SK-N-SH (cell line): ENCODE measurements around the gene ABCG4. TPM values are rescaled to one million over a fixed set of nuclear protein-coding genes. Genes with fewer than 3 reads are reported as not detected.

Source experiments
- CTCF ChIA-PET: fragments of 300-600, 350-600 bp; formaldehyde crosslinking; extraction: SDS; loops from one replicate; lab custom pipeline; 2021; lab: Yijun Ruan, JAX
- POLR2A ChIA-PET: fragments of 350-600 bp; sonication (Branson Sonifier 250); formaldehyde crosslinking; extraction: SDS; loops from one replicate; lab custom pipeline; 2020; ENCODE audit warnings: antibody characterized with exemption, inconsistent platforms; lab: Yijun Ruan, JAX
- DNase-seq: peaks from one replicate; pipeline ENCODE4 v3.0.0; 2012
- H2AFZ ChIP-seq: fragments of 200-600 bp; sonication (generic); 2 replicates; pipeline ENCODE4 v1.8.1; 2016; ENCODE audit warnings: antibody characterized with exemption, mild to moderate bottlenecking, low read depth
- H3F3A ChIP-seq: fragments of 200-600 bp; sonication (generic); replicated peaks from 2 replicates; pipeline ENCODE3; 2016; ENCODE audit warnings: antibody characterized with exemption, mild to moderate bottlenecking; ENCODE audit not compliant: insufficient read depth
- H3K27ac ChIP-seq, 2 experiments: fragments of 200-500 bp in 1 of 2; fragments of 200-600 bp in 1 of 2; sonication (Bioruptor generic) in 1 of 2; sonication (generic), shearing (Covaris generic) in 1 of 2; 2 replicates each; pipeline versions ENCODE4 v1.5.1 to v1.6.1; 2014 to 2016; ENCODE audit warnings: low read depth in 2 of 2, inconsistent platforms in 1 of 2, low read length in 1 of 2, mild to moderate bottlenecking in 1 of 2, mixed read lengths in 1 of 2
- H3K27me3 ChIP-seq: fragments of 200-600 bp; sonication (generic), shearing (Covaris generic); 2 replicates; pipeline ENCODE4 v1.6.1; 2016; ENCODE audit warnings: mixed run types; ENCODE audit not compliant: insufficient read depth
- H3K36me3 ChIP-seq, 2 experiments: fragments of 200-500 bp in 1 of 2; fragments of 200-600 bp in 1 of 2; sonication (Bioruptor generic) in 1 of 2; sonication (generic) in 1 of 2; replicated peaks in 1 of 2; 2 replicates each; pipeline versions ENCODE3 to v1.5.1; 2014 to 2016; ENCODE audit warnings: low read length in 1 of 2, mild to moderate bottlenecking in 1 of 2; ENCODE audit not compliant: insufficient read depth in 2 of 2, control insufficient read depth in 1 of 2
- H3K4me1 ChIP-seq, 2 experiments: fragments of 200-500 bp in 1 of 2; fragments of 200-600 bp in 1 of 2; sonication (Bioruptor generic) in 1 of 2; sonication (generic), shearing (Covaris generic) in 1 of 2; 2 replicates each; pipeline versions ENCODE4 v1.5.1 to v1.6.1; 2014 to 2016; ENCODE audit warnings: low read depth in 1 of 2, low read length in 1 of 2, mixed run types in 1 of 2; ENCODE audit not compliant: insufficient read depth in 2 of 2, control insufficient read depth in 1 of 2
- H3K4me2 ChIP-seq: fragments of 200-600 bp; sonication (generic), shearing (Covaris generic); 2 replicates; pipeline ENCODE4 v1.6.1; 2017; ENCODE audit warnings: mixed run types
- H3K4me3 ChIP-seq, 2 experiments: fragments of 200-500 bp in 1 of 2; fragments of 200-600 bp in 1 of 2; sonication (Bioruptor generic) in 1 of 2; sonication (generic), shearing (Covaris generic) in 1 of 2; 2 replicates each; pipeline versions ENCODE4 v1.5.1 to v1.8.1; 2014 to 2016; ENCODE audit warnings: low read depth in 2 of 2, inconsistent platforms in 1 of 2, low read length in 1 of 2, mild to moderate bottlenecking in 1 of 2, mixed read lengths in 1 of 2, moderate library complexity in 1 of 2
- H3K79me2 ChIP-seq: fragments of 200-600 bp; sonication (generic); 2 replicates; pipeline ENCODE4 v1.8.1; 2017; ENCODE audit warnings: mild to moderate bottlenecking; ENCODE audit not compliant: insufficient read depth
- H3K9ac ChIP-seq: fragments of 200-600 bp; sonication (generic); 2 replicates; pipeline ENCODE4 v1.6.1; 2017; ENCODE audit warnings: mixed run types
- H3K9me2 ChIP-seq: fragments of 200-600 bp; sonication (generic); 2 replicates; pipeline ENCODE4 v1.6.1; 2017; ENCODE audit warnings: mixed run types
- H3K9me3 ChIP-seq: fragments of 200-600 bp; sonication (generic); 2 replicates; pipeline ENCODE4 v1.6.1; 2017; ENCODE audit warnings: mixed run types, mild to moderate bottlenecking, moderate library complexity
- H4K20me1 ChIP-seq: fragments of 200-600 bp; sonication (generic); 2 replicates; pipeline ENCODE4 v1.6.1; 2017; ENCODE audit warnings: mild to moderate bottlenecking, mixed run types; ENCODE audit not compliant: insufficient read depth
- ELF1 ChIP-seq: IDR thresholded peaks from 2 replicates; pipeline ENCODE4 v1.4.0; 2012
- EP300 ChIP-seq, 2 experiments: IDR thresholded peaks; 2 replicates each; pipeline versions ENCODE4 v1.4.0 to v1.6.1; 2012; ENCODE audit warnings: borderline replicate concordance in 1 of 2, low read depth in 1 of 2, low read length in 1 of 2
- EZH2phosphoT487 ChIP-seq: fragments of 200-600 bp; sonication (generic); IDR thresholded peaks from 2 replicates; pipeline ENCODE4 v1.6.1; 2017; ENCODE audit warnings: low read depth, mixed run types, mild to moderate bottlenecking, antibody characterized with exemption, moderate library complexity, borderline replicate concordance
- FOSL2 ChIP-seq: IDR thresholded peaks from 2 replicates; pipeline ENCODE4 v1.4.0; 2012; ENCODE audit warnings: low read depth, mild to moderate bottlenecking, moderate library complexity, borderline replicate concordance
- FOXJ3 ChIP-seq: sonication (generic); formaldehyde crosslinking; IDR thresholded peaks from 2 replicates; pipeline ENCODE4 v1.5.1; 2020; ENCODE audit warnings: mild to moderate bottlenecking, missing genetic modification reagents
- GABPA ChIP-seq: IDR thresholded peaks from 2 replicates; pipeline ENCODE4 v1.4.0; 2012; ENCODE audit warnings: low read depth, mild to moderate bottlenecking
- MEF2A ChIP-seq: IDR thresholded peaks from 2 replicates; pipeline ENCODE4 v1.4.0; 2012; ENCODE audit warnings: low read depth, borderline replicate concordance
- MXI1 ChIP-seq: IDR thresholded peaks from 2 replicates; pipeline ENCODE4 v1.6.1; 2012; ENCODE audit warnings: mild to moderate bottlenecking, low read depth, low read length, improper control_type of control experiment
- RCOR1 ChIP-seq: fragments of 150-350 bp; IDR thresholded peaks from 2 replicates; pipeline ENCODE4 v1.6.1; 2017; ENCODE audit warnings: antibody characterized with exemption, low read length
- RFX5 ChIP-seq: IDR thresholded peaks from 2 replicates; pipeline ENCODE4 v1.6.1; 2012; ENCODE audit warnings: mild to moderate bottlenecking, improper control_type of control experiment, low read length
- RXRA ChIP-seq: IDR thresholded peaks from 2 replicates; pipeline ENCODE4 v1.4.0; 2012; ENCODE audit warnings: low read depth, mild to moderate bottlenecking, borderline replicate concordance
- SIN3A ChIP-seq: IDR thresholded peaks from 2 replicates; pipeline ENCODE4 v1.6.1; 2012; ENCODE audit warnings: low read depth, mild to moderate bottlenecking, low read length, moderate library complexity, borderline replicate concordance
- SMC3 ChIP-seq: IDR thresholded peaks from 2 replicates; pipeline ENCODE4 v1.6.1; 2012; ENCODE audit warnings: low read depth, low read length, improper control_type of control experiment
- YY1 ChIP-seq: IDR thresholded peaks from 2 replicates; pipeline ENCODE4 v1.4.0; 2012; ENCODE audit warnings: low read depth, mild to moderate bottlenecking
- WGBS: methylation state at CpG from one replicate; pipeline ENCODE4 v1.1.6; 2017; ENCODE audit warnings: low lambda C conversion rate; 5-methylcytosine and 5-hydroxymethylcytosine counted together
- polyA plus RNA-seq, 3 experiments: library from polyadenylated mRNA; depleted of rRNA; stranded (reverse); fragments of >200 nt; gene quantifications; 2 replicates each; pipeline ENCODE4 v1.2.3, GENCODE V29; 2012
- TF ChIP-seq, protein P1 (sequence below): IDR thresholded peaks from 2 replicates; pipeline ENCODE4; 2012
- TF ChIP-seq, protein P2 (sequence below): IDR thresholded peaks from 2 replicates; pipeline ENCODE4 v1.4.0; 2012; ENCODE audit warnings: low read depth, borderline replicate concordance
- TF ChIP-seq, protein P3 (sequence below): fragments of 200-600 bp; sonication (generic); IDR thresholded peaks from 2 replicates; pipeline ENCODE4 v1.6.1; 2017; ENCODE audit warnings: antibody characterized with exemption, mild to moderate bottlenecking, moderate library complexity
- TF ChIP-seq, protein P4 (sequence below): IDR thresholded peaks from 2 replicates; pipeline ENCODE4 v1.4.0; 2012; ENCODE audit warnings: low read depth

Gene ABCG4
- polyA plus RNA-seq, 1 of the 3 experiments (the other 2 are of a cell fraction): 0.72 TPM

DNA sequence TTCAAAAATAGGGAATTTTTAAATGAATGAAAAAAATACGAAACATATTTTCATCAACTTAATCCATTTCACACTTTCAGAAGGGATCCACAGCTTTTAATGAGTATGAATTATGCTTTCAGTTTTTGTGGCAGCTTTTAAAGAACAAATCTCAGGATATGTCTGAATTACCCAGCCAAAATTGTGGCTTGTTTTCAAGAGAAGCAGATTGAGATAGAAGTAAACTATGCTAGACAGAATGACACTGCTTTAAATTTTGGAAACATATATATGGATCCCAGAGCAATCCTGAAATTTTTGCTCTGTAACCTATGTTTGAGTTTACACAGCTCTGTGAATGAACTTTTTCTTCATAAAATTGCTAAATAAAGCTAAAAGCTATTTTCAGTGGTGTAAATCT, 29.9 kb upstream of the ABCG4 start:
- TF ChIP-seq RCOR1 (no peak), MEF2A (no peak), RXRA (no peak), MXI1 (no peak), SIN3A (no peak), FOXJ3 (no peak), SMC3 (no peak), GABPA (no peak), EP300 (IDR thresholded peaks at IDR 0.05; ENCODE audit: borderline replicate concordance in 1 of 2, low read depth in 1 of 2, low read length in 1 of 2) (no peak), EZH2phosphoT487 (no peak), YY1 (no peak), FOSL2 (no peak), RFX5 (no peak), ELF1 (no peak)
- TF ChIP-seq, protein P1, sequence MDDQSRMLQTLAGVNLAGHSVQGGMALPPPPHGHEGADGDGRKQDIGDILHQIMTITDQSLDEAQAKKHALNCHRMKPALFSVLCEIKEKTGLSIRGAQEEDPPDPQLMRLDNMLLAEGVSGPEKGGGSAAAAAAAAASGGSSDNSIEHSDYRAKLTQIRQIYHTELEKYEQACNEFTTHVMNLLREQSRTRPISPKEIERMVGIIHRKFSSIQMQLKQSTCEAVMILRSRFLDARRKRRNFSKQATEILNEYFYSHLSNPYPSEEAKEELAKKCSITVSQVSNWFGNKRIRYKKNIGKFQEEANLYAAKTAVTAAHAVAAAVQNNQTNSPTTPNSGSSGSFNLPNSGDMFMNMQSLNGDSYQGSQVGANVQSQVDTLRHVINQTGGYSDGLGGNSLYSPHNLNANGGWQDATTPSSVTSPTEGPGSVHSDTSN: no peak
- TF ChIP-seq, protein P2, sequence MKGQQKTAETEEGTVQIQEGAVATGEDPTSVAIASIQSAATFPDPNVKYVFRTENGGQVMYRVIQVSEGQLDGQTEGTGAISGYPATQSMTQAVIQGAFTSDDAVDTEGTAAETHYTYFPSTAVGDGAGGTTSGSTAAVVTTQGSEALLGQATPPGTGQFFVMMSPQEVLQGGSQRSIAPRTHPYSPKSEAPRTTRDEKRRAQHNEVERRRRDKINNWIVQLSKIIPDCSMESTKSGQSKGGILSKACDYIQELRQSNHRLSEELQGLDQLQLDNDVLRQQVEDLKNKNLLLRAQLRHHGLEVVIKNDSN: no peak
- TF ChIP-seq, protein P3, sequence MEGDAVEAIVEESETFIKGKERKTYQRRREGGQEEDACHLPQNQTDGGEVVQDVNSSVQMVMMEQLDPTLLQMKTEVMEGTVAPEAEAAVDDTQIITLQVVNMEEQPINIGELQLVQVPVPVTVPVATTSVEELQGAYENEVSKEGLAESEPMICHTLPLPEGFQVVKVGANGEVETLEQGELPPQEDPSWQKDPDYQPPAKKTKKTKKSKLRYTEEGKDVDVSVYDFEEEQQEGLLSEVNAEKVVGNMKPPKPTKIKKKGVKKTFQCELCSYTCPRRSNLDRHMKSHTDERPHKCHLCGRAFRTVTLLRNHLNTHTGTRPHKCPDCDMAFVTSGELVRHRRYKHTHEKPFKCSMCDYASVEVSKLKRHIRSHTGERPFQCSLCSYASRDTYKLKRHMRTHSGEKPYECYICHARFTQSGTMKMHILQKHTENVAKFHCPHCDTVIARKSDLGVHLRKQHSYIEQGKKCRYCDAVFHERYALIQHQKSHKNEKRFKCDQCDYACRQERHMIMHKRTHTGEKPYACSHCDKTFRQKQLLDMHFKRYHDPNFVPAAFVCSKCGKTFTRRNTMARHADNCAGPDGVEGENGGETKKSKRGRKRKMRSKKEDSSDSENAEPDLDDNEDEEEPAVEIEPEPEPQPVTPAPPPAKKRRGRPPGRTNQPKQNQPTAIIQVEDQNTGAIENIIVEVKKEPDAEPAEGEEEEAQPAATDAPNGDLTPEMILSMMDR: no peak
- TF ChIP-seq, protein P4, sequence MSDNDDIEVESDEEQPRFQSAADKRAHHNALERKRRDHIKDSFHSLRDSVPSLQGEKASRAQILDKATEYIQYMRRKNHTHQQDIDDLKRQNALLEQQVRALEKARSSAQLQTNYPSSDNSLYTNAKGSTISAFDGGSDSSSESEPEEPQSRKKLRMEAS: no peak
- TF ChIP-seq, all 33 proteins: peak for 0

More for the DNA sequence above, 29.9 kb upstream of the ABCG4 start:
- Histone ChIP-seq H3K4me1 (peaks cover 13 to 17% of the 10 kb centered on the region in 2 experiments; a peak in 3 of 4 replicates), H4K20me1 (no peaks in the 10 kb centered on the region), H3K4me3 (no peak overlapping the region), H3K9me3 (no peaks in the 10 kb centered on the region), H3K9me2 (no peaks in the 10 kb centered on the region), H3K27me3 (no peaks in the 10 kb centered on the region), H3K4me2 (no peak overlapping the region), H3K79me2 (peaks cover 25% of the 10 kb centered on the region), H3K36me3 (peaks cover 0 to 29% of the 10 kb centered on the region in 2 experiments), H2AFZ (no peak overlapping the region), H3K9ac (no peak overlapping the region), H3K27ac (no peak overlapping the region), H3F3A (peaks cover 12% of the 10 kb centered on the region)
- POLR2A ChIA-PET: no interaction called here
- CTCF ChIA-PET: interaction anchor here (0.9 to 1.2 kb wide), 4 partner anchors 12 to 205 kb away, joined by 3 to 4 read pairs (median 3); partner anchors contain the start of genes C2CD2L and DPAGT1
- no peak for DNase-seq
- 95% methylated on average over 1 of the region's 1 CpG for WGBS
